SIG-M5 treated with dmso at 0.1 percent for 504 hours (cell line): ENCODE results near the gene KRAS.

Experiments
- DNase-seq: peaks from one replicate; lab custom pipeline; 2025; ENCODE audit not compliant: unreplicated experiment; lab: John Stamatoyannopoulos, UW

KRAS gene

GRCh38 chr12:25197608-25198007 lies 53.1 kb downstream of the KRAS start:
- DNase-seq: peak; percentile 7

- peak; percentile 96 for DNase-seq
Observed at GRCh38 chr12:25195056-25195971, 55.4 kb downstream of the KRAS start, which contains the start of the genes DNAI7 and ETFRF1. DNAI7 (minus strand) TSS chr12:25195160; CDS start chr12:25195078, 82 bp downstream. ETFRF1 (plus strand) TSS chr12:25195237; CDS start chr12:25203957, 8,720 bp downstream.

- DNase-seq: no peak
Observed at GRCh38 chr12:25194722-25195055, 56.0 kb downstream of the KRAS start.

- no peak for DNase-seq
Observed at GRCh38 chr12:25194214-25194613, 56.5 kb downstream of the KRAS start.

- DNase-seq: no peak
Observed at GRCh38 chr12:25190793-25191192, 59.9 kb downstream of the KRAS start.

- DNase-seq: no peak
Observed at GRCh38 chr12:25189656-25190055, 61.1 kb downstream of the KRAS start.

GRCh38 chr12:25187781-25188180 lies 62.9 kb downstream of the KRAS start:
- no peak for DNase-seq

GRCh38 chr12:25186788-25187402 lies 63.8 kb downstream of the KRAS start:
- DNase-seq: no peak

GRCh38 chr12:25186038-25186787 lies 64.5 kb downstream of the KRAS start:
- no peak for DNase-seq

- DNase-seq: no peak
Observed at GRCh38 chr12:25184132-25184531, 66.6 kb downstream of the KRAS start.

GRCh38 chr12:25182765-25183164 lies 68.0 kb downstream of the KRAS start:
- no peak for DNase-seq

GRCh38 chr12:25162866-25163265 lies 87.9 kb downstream of the KRAS start:
- DNase-seq: no peak

GRCh38 chr12:25156061-25156460 lies 94.7 kb downstream of the KRAS start:
- DNase-seq: peak; percentile 7

GRCh38 chr12:25155022-25155576 lies 95.6 kb downstream of the KRAS start:
- peak; percentile 17 for DNase-seq
